Right lung (tissue), 5 donors: ENCODE data around the gene SEC11A. TPM values are rescaled to one million over a fixed set of nuclear protein-coding genes. Genes with fewer than 3 reads are reported as not detected.
A peak's percentile ranks its signal among the peaks of the same experiment; 100 is the strongest.
"Not testable (repeated sequence)": the region's sequence is repeated elsewhere in the genome, so short reads cannot be mapped to it uniquely, and the experiment has no call there.

Experiments
- DNase-seq, 2 donors: peaks; one replicate each; pipeline ENCODE4 v3.0.0-alpha.2; 2013
- polyA plus RNA-seq, 5 donors: library from polyadenylated mRNA; unstranded; fragments of 120-200 nt; gene quantifications; one replicate each; pipeline versions ENCODE4 v1.2.1 to v1.2.3, GENCODE V29; 2013; ENCODE audit warnings: inconsistent platforms in 1 of 5, low replicate concordance in 1 of 5; ENCODE audit not compliant: insufficient read length in 5 of 5, insufficient read depth in 1 of 5

Gene SEC11A
- polyA plus RNA-seq, 5 donors = 242 to 314 (median 281) TPM

- DNase-seq = no peak
Observed at GRCh38 chr15:84697236-84697990, 18.5 kb downstream of the SEC11A start.

GRCh38 chr15:84696757-84697156 is 19.2 kb downstream of the SEC11A start:
- no peak for DNase-seq

- no peak for DNase-seq
Observed at GRCh38 chr15:84690342-84690741, 25.6 kb downstream of the SEC11A start.

GRCh38 chr15:84689858-84690257 is 26.1 kb downstream of the SEC11A start:
- DNase-seq = no peak

GRCh38 chr15:84686446-84686845 is 29.5 kb downstream of the SEC11A start:
- DNase-seq = not testable (repeated sequence)

DNA sequence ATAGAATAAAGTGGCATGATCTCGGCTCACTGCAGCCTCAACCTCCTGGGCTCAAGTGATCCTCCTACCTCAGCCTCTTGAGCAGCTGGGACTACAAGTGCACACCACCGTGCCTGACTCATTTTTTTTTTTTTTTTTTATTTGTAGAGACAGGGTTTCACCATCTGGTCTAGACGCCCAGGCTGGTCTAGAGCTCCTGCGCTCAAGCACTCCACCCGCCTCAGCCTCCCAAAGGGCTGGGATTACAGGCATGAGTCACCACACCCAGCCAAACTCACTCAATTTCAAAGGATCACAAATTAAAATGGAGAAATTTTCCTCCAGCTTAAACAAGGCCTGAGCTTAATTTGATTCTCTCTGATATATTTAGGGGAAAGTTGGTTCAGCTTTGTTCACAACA is 30.6 kb downstream of the SEC11A start:
- DNase-seq = no peak

GRCh38 chr15:84684092-84684491 is 31.8 kb downstream of the SEC11A start:
- no peak for DNase-seq

DNA sequence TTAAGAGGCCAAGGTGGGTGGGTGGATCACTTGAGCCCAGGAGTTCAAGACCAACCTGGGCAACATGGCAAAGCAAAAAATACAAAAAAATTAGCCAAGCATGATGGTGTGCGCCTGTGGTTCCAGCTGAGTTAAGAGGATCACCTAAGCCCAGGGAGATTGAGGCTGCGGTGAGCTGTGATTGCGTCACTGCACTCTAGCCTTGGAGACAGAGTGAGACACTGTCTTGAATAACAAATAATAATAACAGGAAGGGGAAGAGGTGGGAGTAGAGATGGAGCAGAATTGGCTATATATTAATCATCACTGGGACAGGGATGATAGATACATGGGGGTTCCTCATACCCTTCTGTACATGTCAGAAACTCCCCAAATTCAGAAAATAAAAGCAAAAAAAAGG is 34.1 kb downstream of the SEC11A start:
- no peak for DNase-seq

DNA sequence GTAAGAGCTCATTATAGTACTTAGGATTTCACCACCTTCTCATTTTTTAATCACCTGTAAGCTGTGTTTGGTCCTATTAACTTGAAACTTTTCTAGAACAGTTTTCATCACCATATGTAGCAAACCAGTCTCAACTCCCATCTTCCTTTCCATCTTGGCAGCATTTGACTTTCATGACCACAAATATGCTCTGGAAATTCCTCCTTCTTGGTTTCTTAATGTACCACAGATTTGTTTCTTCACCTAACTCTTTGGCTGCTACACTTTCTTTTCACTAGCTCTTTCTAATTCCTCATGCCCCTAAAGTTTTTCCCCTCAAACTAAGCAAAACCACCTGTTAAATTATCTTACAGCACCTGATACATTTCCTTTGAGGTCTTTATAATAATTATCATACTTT is 44.7 kb downstream of the SEC11A start:
- DNase-seq = no peak

DNA sequence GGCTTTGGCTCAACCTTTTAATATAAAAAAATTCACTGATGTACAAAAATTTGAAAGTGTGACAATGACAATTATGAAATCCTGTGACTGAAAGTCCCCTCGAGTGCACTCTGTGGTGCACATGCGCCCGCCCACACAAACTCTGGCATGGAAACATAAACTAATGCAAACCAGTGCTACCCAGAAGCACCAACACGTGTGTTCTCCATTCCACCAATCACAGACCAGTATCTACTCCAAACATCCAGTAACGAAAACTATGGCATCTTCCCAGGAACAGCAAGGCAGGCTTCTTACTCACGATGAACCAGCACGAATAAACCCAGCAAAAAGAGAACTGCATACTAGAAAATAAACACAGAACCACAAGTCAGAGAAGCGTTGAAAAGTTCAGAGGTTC is 46.2 kb downstream of the SEC11A start:
- no peak for DNase-seq

DNA sequence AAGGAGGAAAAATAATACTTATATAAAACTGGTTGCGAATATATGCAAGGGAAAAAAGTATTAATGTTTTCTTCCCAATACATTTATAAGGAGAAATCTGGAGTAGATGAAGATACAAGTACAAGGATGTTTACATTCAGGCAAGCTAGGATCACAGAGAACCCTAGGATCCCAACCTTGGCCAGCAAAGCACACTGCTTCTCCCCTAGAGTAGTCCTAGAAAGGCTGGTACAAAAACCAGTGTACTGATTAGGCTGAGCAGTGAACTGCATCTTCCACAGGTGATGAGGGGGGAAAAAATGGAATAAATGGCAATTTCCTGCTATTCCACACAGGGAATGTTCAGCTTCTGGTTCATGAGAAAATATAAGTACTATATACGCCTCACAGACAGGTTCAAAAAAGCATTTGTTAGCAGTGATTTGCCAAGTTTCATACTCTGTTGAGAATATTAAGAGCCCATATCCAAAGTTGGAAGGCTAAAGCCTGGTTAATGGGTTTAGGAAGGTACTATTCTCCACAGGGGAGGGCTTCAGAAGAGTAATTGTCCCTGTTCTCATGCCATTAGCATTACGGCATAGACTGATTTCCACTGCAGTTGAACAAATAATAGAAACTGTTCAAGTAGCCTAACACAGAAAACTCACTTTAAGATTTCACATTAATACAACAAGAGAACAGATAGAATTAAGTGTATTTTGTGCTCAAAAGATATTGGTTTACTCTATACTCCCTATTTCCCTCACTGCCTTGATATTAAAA is 47.5 kb downstream of the SEC11A start:
- DNase-seq = no peak

DNA sequence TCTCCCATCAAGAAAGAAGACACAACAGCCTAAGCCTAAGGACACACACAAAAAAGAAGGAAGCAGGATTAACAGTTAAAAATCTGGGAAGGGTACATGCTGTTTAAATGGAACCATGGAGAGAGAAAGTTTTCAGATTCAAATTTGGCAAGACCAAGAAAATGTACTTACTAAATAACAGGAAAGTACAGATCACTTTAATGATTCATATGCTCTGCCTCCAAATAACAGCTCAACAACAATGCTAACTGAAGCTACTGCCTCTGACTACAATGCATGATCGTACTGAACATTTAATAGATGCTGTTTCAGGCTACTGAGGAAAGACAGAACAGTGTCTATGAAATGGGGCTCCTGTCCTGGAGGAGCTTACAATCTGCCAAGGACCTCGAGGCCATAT is 49.6 kb downstream of the SEC11A start:
- no peak for DNase-seq

GRCh38 chr15:84661001-84661400 is 54.9 kb downstream of the SEC11A start:
- no peak for DNase-seq

- no peak for DNase-seq
Observed at GRCh38 chr15:84659904-84660781, 55.8 kb downstream of the SEC11A start.

DNA sequence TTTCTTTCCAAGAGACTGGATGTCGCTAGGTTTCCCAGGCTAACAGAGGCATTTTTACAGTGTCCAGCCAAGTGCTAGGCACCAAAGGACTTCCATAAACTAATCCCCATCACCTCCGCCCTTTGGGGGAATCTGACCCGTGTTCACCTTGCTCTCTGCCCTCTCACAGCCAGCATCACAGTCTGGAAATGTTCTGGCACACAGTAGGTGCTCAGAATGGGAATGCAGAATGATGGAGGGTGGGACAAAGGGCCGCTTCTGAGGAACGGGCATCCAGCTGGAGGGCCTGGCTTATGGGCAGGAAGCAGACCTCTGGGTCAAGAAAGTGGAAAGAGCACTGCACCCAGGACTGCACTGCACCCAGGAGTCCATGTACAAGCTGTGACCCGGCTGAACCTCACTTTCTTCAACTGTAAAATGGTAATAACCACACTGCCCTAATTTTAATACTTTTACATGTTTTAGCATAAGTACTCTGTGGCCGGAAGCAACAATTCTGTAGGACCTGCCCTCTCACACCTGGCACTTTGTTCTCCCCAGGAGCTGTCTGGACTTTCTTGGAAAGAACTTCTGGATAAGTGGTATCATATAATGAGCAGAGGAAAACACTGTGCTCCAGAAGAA is 57.0 kb downstream of the SEC11A start:
- DNase-seq = no peak

- DNase-seq = peak; percentile 77 to 83
Observed at GRCh38 chr15:84658080-84658787, 57.7 kb downstream of the SEC11A start, which contains the start of gene NMB. NMB (minus strand) TSS chr15:84658199; CDS start chr15:84658152, 47 bp downstream.

- DNase-seq = no peak
Observed at GRCh38 chr15:84657748-84658079, 58.2 kb downstream of the SEC11A start.

DNA sequence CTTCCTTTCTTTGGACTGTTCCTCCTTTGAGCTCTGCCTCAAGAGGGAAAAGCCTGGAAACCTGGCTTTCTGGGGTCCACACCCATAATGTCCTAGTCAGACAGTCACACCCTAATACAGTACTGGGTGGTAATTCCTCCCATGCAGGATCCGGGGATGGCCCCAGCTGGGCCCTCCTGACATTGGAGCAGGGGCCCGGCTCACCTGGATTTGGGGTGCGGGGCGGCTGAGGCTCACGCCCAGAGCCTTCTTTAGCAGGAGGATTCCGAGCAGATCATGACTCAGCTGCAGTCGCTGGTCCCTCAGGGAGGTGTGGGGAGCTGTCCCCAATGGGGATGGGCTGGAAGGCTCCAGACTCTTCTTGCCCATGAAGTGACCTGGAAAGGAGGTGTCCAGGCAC is 59.0 kb downstream of the SEC11A start:
- DNase-seq = no peak

DNA sequence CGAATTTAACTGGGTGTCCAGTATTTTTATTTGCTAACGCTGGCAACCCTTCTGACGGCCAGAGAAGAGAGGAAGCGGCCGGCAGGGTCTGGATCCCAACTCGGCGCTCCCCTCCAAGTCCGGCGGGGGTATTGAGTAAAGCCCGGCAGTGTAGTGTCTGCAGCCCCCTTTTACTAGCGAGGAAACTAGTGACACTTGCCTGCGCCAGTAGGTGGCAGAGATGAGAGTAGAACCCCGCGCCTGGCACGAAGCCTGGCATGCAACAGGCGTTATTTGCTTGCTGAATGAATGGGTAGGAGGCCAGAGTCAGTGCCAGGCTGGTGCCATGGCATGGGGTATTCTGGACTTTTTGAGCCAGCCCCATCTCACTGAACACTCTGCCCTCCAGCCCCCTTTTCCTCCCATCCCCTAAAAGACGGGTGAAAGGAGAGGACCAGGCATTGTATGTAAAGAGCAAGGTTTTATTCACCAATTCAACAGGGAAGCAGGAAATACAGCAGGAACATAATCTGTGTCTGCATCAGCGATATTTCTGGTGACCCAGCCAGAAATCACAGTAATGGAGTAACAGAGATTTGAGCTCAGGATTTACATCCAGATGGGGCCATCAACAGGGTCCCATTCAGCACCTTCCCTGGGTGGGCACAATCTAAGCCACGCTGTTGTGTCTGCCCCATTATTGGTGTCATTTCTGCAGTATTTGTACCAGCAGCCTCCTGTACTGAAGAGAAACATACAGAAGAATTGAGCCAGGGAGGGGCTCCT is 61.1 kb downstream of the SEC11A start:
- peak; percentile 59 to 62 for DNase-seq
